A673 (cell line): ENCODE measurements around the gene CPZ. TPM values are rescaled to one million over a fixed set of nuclear protein-coding genes. Genes with fewer than 3 reads are reported as not detected.

Experiments used
- BruUV-seq: library from RNA; stranded (reverse); fragments of 400-500 nt; replicated peaks from 2 replicates; lab custom pipeline; 2021; lab: Mats Ljungman, UMichigan
- CTCF ChIA-PET: fragments of 300-600 bp; sonication (Branson Sonifier 250); formaldehyde crosslinking; loops from one replicate; lab custom pipeline; 2022; ENCODE audit warnings: antibody characterized with exemption; lab: Charles Lee
- POLR2A ChIA-PET: fragments of 300-600 bp; sonication (Branson Sonifier 250); formaldehyde crosslinking; loops from one replicate; lab custom pipeline; 2022; ENCODE audit warnings: antibody characterized with exemption; ENCODE audit not compliant: low non-redundant PET; lab: Charles Lee
- DNase-seq: peaks from one replicate; pipeline ENCODE4 v3.0.0-alpha.2; 2015; ENCODE audit warnings: low spot score
- H3K27ac ChIP-seq: fragments of 200-600 bp; sonication (generic); 2 replicates; pipeline ENCODE4 v1.5.1; 2016; ENCODE audit warnings: mixed run types, low read depth, mild to moderate bottlenecking, mixed read lengths, antibody characterized with exemption, low read length; ENCODE audit not compliant: poor library complexity, severe bottlenecking
- H3K27me3 ChIP-seq: fragments of 200-600 bp; sonication (generic); replicated peaks from 2 replicates; pipeline ENCODE4 v1.6.1; 2017; ENCODE audit warnings: mixed run types, low read depth, mild to moderate bottlenecking, mixed read lengths, antibody characterized with exemption, low read length; ENCODE audit not compliant: insufficient read depth, poor library complexity
- H3K36me3 ChIP-seq: fragments of 200-600 bp; sonication (generic); 2 replicates; pipeline ENCODE4 v1.6.1; 2016; ENCODE audit warnings: mixed run types, mild to moderate bottlenecking, mixed read lengths, antibody characterized with exemption, low read length; ENCODE audit not compliant: insufficient read depth, poor library complexity, severe bottlenecking
- H3K4me1 ChIP-seq: fragments of 200-600 bp; sonication (generic); 2 replicates; pipeline ENCODE4 v1.6.1; 2017; ENCODE audit warnings: mixed run types, mild to moderate bottlenecking, mixed read lengths, antibody characterized with exemption, low read length; ENCODE audit not compliant: insufficient read depth, poor library complexity, severe bottlenecking
- H3K4me3 ChIP-seq: fragments of 200-600 bp; sonication (generic); 2 replicates; pipeline ENCODE4 v1.5.1; 2016; ENCODE audit warnings: low read depth, mixed run types, mild to moderate bottlenecking, mixed read lengths, low read length; ENCODE audit not compliant: poor library complexity, severe bottlenecking
- H3K9me3 ChIP-seq: fragments of 200-600 bp; sonication (generic); 2 replicates; pipeline ENCODE4 v1.6.1; 2016; ENCODE audit warnings: mixed run types, low read depth, mild to moderate bottlenecking, mixed read lengths, antibody characterized with exemption, low read length; ENCODE audit not compliant: poor library complexity, severe bottlenecking
- EZH2 ChIP-seq: fragments of 200-600 bp; sonication (generic); IDR thresholded peaks from 2 replicates; pipeline ENCODE4 v1.6.1; 2017; ENCODE audit warnings: borderline replicate concordance, low read depth, mild to moderate bottlenecking, mixed read lengths, antibody characterized with exemption, low read length; ENCODE audit not compliant: poor library complexity, severe bottlenecking
- intact Hi-C: fragments of 100-400 bp; cut with micrococcal nuclease; formaldehyde crosslinking; loops from one replicate; pipeline ENCODE4 v1.10.0; 2022; ENCODE audit not compliant: unreplicated experiment
- total RNA-seq: library from RNA; stranded (reverse); gene quantifications from 2 replicates; pipeline ENCODE4 v1.2.3, GENCODE V29; 2021
- TF ChIP-seq, protein P1 (sequence below): fragments of 300-800, 200-600 bp; sonication (generic); conservative IDR thresholded peaks from 2 replicates; pipeline ENCODE4 v1.5.1; 2017; ENCODE audit warnings: low read depth, mild to moderate bottlenecking, antibody characterized with exemption, low read length, moderate library complexity, mixed read lengths

The CPZ gene
- total RNA-seq, 1 experiment from 2014 or later: 0.34 TPM

DNA sequence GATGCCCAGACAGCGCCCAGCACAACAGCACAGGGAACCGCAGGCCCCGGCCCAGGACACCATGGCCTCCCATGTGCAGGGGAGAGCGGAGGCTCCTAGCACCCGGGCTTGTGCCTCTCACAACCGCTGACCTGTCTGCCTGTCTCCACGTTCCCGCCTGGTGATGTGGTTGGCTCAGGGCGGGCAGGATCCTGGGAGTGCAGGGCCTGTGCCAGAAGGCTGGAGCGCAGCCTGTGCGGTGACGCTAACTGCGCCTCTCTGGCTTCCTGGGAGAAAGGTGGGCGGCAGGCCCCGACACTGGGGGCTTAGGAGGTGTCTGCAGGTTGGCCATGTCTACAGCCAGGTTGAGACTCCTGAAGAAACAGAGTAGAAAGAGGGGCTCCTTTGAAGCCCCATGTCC, 48.7 kb downstream of the CPZ start:
- Histone ChIP-seq H3K27me3 (peaks cover 13% of the 10 kb centered on the region), H3K4me3 (no peak overlapping the region), H3K4me1 (no peaks in the 10 kb centered on the region), H3K9me3 (no peaks in the 10 kb centered on the region), H3K36me3 (no peaks in the 10 kb centered on the region), H3K27ac (no peak overlapping the region)
- TF ChIP-seq, protein P1, sequence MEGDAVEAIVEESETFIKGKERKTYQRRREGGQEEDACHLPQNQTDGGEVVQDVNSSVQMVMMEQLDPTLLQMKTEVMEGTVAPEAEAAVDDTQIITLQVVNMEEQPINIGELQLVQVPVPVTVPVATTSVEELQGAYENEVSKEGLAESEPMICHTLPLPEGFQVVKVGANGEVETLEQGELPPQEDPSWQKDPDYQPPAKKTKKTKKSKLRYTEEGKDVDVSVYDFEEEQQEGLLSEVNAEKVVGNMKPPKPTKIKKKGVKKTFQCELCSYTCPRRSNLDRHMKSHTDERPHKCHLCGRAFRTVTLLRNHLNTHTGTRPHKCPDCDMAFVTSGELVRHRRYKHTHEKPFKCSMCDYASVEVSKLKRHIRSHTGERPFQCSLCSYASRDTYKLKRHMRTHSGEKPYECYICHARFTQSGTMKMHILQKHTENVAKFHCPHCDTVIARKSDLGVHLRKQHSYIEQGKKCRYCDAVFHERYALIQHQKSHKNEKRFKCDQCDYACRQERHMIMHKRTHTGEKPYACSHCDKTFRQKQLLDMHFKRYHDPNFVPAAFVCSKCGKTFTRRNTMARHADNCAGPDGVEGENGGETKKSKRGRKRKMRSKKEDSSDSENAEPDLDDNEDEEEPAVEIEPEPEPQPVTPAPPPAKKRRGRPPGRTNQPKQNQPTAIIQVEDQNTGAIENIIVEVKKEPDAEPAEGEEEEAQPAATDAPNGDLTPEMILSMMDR: no peak
- TF ChIP-seq EZH2: no peak
- ChIA-PET CTCF (no interaction called here), POLR2A (no interaction called here)
- no TSS peak for BruUV-seq
- intact Hi-C loops: no loop called here
- no peak for DNase-seq

DNA sequence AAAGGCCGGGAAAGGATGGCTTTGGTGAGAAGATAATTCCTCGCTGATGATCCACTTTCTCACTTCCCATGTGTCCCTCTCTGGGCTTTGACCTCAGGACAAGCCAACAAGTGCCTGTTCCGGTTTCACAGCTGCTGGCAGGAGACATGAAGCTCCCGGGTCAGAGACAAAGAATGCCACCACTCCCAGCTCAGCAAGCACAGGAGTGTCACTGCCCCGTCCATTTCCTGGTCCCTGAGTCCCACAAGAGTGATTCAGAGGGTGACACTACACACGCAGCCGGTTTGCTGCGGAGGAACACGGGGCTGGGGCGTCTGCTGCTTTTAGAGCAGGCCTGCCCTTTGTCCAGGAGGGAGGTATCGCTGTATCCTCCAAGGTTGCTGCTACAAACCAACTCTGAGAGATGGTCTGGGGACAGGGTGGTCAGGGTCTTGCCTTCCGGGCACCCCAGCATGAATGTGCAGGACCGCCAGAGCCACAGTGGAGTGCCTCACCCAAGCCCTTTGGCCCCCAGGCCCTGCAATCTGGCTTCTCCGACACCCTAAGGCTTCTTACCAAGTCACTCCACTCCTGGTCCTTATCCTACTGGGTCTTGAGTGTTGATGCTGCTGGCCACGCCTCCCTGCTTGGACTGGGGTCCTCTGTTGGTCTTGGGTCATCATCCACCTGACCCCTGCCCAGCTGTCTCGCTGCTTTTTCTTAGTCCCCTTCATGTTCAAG, 49.5 kb downstream of the CPZ start:
- Histone ChIP-seq H3K27me3 (peaks cover 19% of the 10 kb centered on the region), H3K27ac (no peak overlapping the region), H3K4me1 (no peaks in the 10 kb centered on the region), H3K4me3 (no peak overlapping the region), H3K9me3 (no peaks in the 10 kb centered on the region), H3K36me3 (no peaks in the 10 kb centered on the region)
- BruUV-seq: no TSS peak
- POLR2A ChIA-PET: no interaction called here
- no peak for DNase-seq
- no peak for TF ChIP-seq EZH2
- TF ChIP-seq, protein P1: no peak
- CTCF ChIA-PET: no interaction called here
- intact Hi-C loops: no loop called here

DNA sequence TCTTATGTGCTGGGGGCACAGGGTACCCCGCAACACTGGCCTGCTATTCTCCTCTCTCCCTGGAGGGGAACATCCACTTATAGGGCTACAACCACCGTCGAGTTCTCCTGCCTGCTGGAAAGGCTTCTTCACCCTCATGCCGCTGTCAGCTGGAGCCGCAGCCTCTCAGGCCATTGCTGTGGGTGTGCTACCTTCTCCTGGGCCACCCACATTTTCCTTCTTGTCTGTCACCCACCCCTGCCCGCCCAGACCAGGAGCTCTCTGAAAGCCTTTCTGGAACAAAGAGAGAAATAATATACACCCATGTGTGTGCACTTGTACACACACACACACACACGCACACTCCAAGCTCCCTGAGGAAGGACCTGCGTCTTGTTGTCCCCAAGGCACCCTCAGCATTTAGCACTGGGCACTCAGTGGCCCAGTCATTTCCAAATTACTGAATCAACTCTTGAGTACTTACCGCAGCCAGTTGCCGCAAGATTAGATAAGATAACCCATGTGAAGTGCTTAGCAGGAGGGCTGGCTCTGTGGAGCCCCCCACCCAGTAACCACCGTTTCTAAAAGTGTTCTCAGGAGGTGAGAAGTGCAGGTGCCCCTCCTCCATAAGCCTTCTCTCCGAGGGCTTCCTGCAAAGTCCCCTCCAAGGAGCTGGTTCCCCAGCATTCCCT, 50.2 kb downstream of the CPZ start:
- intact Hi-C loops: no loop called here
- Histone ChIP-seq H3K4me3 (no peak overlapping the region), H3K27ac (no peak overlapping the region), H3K36me3 (no peaks in the 10 kb centered on the region), H3K9me3 (no peaks in the 10 kb centered on the region), H3K27me3 (peaks cover 19% of the 10 kb centered on the region), H3K4me1 (no peaks in the 10 kb centered on the region)
- no peak for DNase-seq
- no TSS peak for BruUV-seq
- no peak for TF ChIP-seq EZH2
- TF ChIP-seq, protein P1: no peak
- POLR2A ChIA-PET: interaction anchor here (0.6 kb wide), 1 partner anchor 8 kb away, joined by 8 read pairs; no protein-coding TSS in a partner anchor
- CTCF ChIA-PET: interaction anchor here (0.8 kb wide), 1 partner anchor 21 kb away, joined by 6 read pairs; no protein-coding TSS in a partner anchor
